HG02610 (cell line): ENCODE data around the gene C1QTNF8.

Experiments used
- ATAC-seq: cut with Tn5 transposase; IDR thresholded peaks from one replicate; pipeline ENCODE4 v1.9.1; 2021; ENCODE audit warnings: mild to moderate bottlenecking, moderate library complexity; ENCODE audit not compliant: unreplicated experiment

Gene C1QTNF8

DNA sequence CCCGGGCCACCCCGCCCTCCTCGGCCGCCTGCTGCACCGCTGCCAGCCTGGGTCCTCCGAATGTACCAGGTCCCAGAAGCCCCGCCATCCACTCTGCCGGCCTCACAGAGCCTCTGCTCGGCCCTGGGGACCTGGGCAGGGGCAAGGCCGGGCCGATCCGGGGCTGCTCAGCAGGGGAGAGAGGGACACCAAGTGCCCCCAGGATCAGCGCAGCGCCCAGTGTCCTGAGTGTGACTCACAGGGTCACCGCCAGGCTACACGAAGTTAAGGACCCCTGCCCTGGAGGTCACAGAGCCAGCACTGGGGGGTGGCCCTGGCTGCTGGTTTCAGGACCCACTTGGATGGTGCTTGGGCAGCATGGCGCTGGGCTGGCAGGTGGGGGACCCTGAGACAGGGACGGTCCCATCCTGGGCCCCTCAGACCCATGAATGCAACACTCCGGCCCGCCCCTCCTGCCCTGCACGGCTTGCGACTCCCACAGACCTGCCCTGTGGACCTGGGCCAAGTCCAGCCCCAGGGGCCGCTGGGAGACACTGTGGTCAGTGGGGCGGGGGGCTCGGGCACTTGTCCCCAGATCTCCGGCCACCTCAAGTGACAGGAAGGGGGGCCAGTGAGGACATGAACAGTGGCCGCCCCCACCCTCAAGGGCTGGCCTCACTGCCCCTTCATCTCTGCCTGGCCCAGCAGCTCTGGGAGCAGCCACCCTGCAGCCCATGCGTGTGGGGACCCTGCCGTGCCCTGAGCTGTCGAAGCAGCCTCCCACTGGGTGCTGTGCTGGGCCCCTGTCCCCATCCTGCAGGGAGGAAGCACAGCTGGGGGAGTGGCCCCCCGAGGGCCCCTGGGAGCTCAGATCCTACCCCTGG is 46.7 kb downstream of the C1QTNF8 start:
- ATAC-seq, result no peak

DNA sequence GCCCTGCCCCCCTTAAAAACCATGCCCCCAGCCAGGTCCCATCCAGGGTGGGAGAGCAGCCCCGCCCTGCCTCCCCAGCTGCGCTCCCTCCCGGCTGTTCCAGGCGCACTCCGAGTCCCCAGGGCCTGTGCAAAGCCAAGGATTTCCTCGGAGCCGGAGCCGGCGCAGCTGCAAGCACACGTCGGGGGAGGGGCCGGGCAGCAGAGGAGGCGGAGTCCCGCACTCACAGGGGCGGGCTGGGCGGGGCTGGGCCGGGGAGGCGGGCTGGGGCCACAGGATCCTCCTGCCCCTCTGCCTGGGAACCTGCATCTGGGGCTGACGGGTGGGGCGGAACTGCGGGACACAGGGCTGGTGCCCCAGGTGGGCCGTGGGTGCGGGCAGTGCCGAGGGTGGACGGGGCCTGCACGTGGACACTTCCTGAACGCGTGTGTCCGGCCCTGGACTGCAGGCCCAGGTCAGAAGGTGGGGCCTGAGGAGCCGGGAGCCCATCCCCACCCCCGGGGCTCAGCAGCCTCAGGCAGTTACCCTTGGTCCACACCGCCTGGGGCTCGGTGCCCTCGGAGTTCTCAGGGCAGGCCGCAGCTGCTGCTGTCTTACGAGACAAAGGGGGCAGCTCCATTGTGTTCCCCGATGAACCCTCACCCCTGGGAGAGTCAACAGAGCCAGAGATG is 47.5 kb downstream of the C1QTNF8 start:
- no peak for ATAC-seq

DNA sequence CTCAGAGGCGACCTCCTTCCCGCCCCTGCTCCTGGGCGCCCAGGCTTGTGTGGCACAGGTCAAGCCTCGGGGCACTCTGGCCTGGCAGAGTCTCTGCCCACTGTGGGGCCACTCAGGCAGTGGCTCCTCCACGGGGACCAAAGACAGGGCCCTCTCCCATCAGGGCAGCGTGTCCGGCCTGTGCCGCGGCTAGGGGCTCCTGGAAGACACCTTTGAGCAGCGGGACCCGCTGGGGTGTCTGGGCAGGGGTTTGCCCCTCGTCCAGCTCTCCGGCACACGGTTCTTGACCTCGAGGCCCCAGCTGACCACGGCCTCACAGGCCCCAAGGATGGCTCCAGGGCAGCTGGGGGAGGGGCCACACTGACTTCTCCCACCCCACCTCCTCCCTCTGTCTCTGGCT is 48.2 kb downstream of the C1QTNF8 start:
- no peak for ATAC-seq

DNA sequence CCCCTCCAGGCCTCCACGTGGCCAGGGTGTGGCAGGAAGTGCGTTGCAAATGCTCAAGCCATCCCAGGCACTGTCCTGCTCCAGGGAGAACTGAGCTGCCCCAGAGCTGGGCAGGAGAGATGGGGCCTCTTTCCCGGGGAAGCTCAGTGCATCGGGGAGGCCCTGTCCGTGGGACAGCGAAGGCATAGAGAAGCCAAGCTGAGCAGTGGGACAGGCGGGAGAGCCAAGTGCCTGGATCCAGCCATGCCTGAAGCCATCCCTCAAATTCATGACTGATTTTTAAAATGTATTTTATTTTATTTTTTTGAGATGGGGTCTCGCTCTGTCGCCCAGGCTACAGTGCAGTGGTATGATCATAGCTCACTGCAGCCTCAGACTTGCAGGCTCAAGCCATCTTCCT is 48.9 kb downstream of the C1QTNF8 start:
- no peak for ATAC-seq

DNA sequence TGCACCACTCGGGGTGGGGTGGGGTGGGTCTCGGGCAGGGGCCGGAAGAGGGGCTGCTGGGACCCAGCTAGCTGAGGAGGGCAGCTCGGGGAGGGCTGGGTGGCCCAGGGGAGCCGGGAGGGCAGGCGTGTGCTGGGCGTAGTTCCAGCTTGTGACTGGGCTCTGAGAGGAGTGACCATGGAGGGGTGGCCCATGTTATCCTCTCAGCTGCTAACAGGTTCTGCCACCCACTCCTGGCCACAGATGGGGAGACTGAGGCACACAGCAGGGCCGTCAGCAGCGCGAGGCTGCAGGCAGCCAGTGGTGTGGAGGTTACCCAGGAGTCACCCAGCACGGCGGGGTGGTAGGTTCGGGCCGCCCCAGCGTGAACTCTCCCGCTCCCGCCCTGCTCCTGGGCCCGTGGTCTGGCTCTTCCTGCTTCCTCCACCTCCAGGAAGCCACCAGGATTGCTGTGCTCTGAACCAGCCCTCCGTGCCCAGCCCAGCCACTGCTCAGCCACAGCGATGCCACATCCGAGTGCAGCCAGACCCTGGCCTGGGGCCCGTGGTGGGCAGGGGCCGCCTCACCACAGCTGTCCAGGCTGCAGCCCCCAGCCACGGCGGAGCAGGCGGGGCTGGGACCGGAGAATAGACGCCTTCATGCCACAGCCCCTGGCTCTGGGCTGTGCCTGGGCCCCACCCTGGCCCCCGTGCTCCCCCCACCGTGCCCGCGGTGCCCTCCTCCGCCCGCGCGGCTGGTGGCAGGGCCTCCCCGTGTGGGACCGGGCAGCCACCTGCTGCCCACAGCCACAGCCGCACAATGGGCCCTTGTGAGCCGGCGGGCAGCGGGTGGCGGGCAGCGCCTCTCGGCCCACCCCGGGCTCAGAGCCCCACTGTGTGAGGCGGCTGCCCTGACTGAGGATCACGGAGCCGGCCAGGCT is 49.8 kb downstream of the C1QTNF8 start:
- no peak for ATAC-seq

DNA sequence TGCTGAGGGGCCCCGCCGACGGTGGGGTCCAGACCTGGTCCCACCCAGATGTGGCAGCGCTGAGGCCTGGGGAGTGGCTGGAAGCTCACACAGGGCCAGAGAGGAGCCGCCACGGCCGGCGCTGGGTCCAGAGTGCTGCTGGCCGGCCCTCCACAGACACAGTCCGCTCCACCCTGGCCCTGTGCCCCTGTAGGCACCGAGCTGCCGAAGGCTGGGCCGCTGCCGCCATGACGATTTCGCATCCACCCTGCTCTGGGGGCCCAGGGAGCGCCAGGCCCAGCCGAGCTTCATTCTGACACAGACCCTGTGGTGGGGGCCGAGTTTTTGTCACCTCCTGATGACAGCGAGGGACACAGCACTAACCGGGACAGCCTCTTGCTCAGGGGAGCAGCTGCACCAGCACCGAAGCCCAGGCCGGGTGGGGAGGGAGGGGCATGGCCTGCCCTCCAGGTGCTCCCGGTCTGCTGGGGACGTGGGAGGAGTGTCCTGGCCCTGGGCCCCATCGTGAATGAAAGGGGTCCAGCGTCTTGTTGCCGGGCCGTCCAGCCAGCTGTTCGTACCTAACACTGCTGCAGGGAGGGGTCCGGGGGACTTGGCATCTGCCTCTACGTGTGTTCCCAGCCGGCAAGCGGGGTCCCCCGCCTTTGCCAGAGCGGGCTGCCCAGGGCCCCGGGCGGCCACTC is 50.6 kb downstream of the C1QTNF8 start:
- no peak for ATAC-seq

DNA sequence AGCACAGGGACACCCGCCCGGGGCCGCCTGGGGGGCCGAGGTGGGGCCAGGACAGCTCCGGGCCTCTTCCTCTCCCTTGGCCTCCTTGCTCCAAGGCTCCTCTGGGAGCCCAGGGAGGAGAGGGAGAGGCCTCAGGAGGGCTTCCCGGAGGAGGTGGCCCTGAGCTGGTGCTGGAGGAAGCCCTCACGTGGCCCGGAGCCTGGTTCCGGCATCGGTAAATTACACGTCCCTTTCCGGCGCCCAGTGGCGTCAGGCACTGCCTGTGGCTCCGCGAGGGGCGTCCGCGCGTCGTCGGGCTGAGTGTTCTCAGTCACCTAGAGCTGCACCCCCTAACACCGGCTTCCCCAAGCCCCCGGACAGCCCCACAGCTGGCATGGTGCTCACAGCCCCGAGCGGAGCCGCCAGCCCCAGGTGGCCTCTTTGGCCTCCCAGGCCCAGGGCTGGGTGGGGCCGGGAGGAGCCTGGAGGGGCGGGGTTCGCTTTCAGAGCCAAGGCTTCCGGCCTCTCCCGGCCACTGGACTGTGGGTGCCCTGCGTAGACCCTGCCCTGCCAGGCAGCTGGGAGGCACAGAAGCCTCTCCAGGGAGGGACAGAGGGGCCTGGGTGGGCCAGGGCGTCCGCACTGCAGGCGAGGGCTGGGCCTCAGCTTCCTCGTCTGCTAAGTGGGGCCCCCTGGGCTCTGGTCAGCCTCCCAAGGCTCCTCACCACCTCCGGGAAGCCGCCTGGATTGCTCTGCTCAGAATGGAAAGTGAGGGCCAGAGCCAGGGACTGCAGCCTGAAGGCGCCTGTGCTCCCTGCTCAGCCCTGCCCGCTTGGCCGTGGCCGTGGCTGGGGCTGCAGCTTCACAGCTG is 51.4 kb downstream of the C1QTNF8 start:
- no peak for ATAC-seq

DNA sequence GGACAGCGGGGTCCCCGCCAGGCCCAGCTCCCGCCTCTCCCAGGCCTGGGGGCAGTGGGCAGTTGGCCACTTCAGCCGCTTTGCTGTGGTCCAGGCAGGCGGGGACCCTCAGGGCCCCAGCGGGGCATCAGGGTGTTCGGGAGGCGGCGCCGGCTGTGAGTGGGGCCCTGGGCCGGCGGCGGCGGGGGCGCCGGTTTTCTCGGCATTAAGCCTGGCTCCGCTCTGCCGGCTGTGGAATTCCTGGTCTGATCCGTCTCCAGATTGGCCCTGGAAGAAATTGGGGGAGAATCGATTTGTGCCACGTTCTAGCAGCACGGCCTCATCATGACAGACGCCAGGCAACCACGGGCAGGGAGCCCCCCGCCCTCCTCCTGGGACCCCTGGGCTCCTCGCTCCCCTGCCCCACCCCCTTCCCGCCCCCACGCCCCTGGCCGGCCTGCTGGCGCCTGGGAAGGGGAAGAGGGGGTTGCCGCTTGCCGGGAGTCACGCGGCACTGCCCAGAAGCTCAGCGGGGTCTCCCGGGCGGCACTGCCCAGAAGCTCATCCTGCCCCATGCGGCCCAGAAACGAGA is 52.1 kb downstream of the C1QTNF8 start:
- no peak for ATAC-seq

DNA sequence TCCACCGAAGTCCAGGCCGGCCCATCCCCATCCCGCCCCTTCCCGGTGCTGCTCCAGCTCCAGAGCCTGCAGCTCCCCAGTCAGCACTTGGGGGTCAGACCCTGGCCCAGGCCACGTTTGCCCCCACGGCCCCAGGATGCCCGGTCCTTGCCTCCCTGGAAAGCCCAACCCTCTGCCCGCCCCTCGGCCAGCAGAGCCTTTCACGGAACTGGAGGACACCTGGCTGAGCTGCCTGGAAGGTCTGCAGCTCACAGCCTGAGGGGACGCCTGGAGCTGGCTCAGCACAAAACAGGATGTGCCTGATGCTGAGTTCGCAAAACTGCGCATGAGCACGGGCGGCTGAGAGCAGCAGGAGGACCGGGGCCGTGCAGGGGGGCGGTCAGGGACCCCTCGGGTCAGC is 53.2 kb downstream of the C1QTNF8 start:
- no peak for ATAC-seq

DNA sequence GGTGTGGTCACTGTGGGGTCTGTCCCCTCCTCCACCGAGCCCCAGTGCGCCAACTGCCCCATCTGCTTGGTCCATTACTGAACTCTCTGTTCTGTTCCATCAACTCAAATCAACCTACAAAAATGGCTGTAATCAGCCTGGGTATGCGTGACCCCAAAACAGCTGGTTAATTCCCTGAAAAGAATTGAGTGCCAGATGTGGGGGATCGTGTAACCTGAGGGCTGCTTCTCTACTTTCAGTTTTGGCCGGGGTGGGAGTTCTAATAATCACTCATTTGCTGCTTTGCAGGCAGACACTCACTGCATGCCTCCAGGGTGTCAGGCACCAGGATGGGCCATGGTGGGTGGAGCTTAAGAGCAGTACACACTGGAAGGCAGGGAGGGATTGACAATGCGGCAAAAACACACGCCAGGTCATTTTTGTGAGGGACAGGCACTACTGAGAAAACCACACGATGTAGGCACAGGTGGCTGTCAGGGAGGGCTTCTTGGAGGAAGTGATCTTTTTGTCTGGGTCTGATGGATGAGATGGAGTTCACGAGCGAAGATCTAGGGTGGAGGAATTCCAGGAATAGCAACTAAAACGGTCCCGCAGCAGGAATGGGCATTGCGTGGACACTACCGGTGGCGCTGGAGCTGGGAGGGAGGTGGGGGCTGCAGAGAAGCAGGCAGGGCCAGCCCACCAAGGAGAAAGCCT is 53.8 kb downstream of the C1QTNF8 start:
- no peak for ATAC-seq

DNA sequence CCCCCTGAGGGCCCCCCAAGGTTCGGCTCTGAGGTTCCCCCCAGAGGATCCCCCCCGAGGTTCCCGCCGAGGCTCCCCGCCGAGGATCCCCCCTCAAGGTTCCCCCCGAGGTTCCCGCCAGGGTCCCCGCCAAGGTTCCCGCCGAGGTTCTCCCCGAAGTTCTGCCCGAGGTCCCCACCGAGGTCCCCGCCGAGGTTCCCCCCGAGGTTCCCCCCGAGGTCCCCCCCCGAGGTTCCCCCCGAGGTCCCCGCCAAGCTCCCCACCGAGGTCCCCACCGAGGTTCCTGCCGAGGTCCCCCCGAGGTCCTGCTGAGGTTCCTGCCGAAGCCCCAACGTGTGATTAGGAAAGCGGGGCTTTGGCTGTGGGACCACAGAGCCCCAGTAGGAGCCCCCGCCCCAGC is 55.7 kb downstream of the C1QTNF8 start:
- no peak for ATAC-seq

DNA sequence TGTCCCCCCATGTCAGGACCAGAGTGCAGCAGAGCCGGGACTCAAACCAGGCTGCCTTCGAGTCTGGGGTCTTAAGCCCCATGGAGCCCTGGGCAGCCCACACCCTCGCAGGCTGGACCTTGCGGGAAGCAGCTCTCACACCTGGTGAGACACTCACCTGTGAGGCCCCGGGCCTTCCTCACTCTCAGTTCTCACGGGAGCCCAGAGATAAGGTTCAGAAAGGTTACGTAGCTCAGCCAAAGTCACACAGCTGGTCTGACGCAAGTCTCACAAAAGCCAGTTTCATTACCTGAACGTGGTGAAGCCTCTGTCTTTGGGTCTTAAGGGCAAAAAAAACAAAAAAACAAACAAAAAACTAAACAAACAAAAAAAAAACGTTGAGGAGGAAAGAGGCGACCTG is 56.3 kb downstream of the C1QTNF8 start:
- no peak for ATAC-seq

DNA sequence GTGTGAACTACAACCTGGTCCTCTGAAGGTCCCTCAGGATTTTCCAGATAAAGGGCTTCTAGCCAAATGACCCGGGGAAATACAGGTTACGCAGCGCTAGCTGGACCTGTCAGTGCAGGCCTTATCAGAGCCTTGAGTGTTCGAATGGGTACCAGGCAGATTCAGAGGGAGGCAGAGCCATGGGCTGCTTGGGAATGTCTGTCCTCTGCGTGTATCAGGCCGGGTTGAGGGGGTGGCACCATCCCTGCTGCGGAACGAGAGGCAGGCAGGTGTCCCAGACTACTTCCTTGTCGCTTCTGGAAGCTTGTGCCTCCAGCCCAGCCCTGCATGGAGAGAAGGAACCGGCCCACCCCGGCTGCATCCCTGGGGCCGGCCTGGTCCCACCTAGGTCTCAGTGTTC is 57.1 kb downstream of the C1QTNF8 start:
- ATAC-seq, result no peak
